T-helper 1 cell treated with Interleukin-12 subunit alpha and Interleukin-12 subunit beta and Interleukin-4 antibody, amounts not matched to agents 30 μg/mL and 1 μg/mL, for 36 hours (primary cell): ENCODE measurements around the gene OCEL1.

ENCODE experiments used
- H3K27ac Mint-ChIP-seq: one replicate; pipeline ENCODE4 v1.8.0; 2021; ENCODE audit warnings: mild to moderate bottlenecking, mixed read lengths
- H3K27me3 Mint-ChIP-seq: one replicate; pipeline ENCODE4 v1.8.0; 2021; ENCODE audit warnings: low read depth, mixed read lengths
- H3K36me3 Mint-ChIP-seq: one replicate; pipeline ENCODE4 v1.8.0; 2021; ENCODE audit warnings: low read depth, mixed read lengths
- H3K4me1 Mint-ChIP-seq: one replicate; pipeline ENCODE4 v1.8.0; 2021; ENCODE audit warnings: low read depth, mixed read lengths
- H3K4me3 Mint-ChIP-seq: one replicate; pipeline ENCODE4 v1.8.0; 2021; ENCODE audit warnings: mild to moderate bottlenecking, moderate library complexity, mixed read lengths
- H3K9me3 Mint-ChIP-seq: one replicate; pipeline ENCODE4 v1.8.0; 2021; ENCODE audit warnings: mixed read lengths

OCEL1 gene

GRCh38 chr19:17202249-17202648 is 23.8 kb upstream of the OCEL1 start:
- H3K27me3 Mint-ChIP-seq = no peaks in the 10 kb centered on the region
- no peak overlapping the region for H3K27ac Mint-ChIP-seq
- no peak overlapping the region for H3K4me3 Mint-ChIP-seq
- no peaks in the 10 kb centered on the region for H3K9me3 Mint-ChIP-seq
- H3K4me1 Mint-ChIP-seq = peaks cover 2% of the 10 kb centered on the region
- peaks cover 57% of the 10 kb centered on the region for H3K36me3 Mint-ChIP-seq

- Mint-ChIP-seq H3K27ac (no peak overlapping the region), H3K4me1 (peaks cover under 1% of the 10 kb centered on the region), H3K36me3 (peaks cover 53% of the 10 kb centered on the region), H3K27me3 (no peaks in the 10 kb centered on the region), H3K9me3 (no peaks in the 10 kb centered on the region), H3K4me3 (no peak overlapping the region)
These were observed 23.3 kb upstream of the OCEL1 start for GRCh38 chr19:17202713-17203112.

GRCh38 chr19:17205237-17206140 is 20.5 kb upstream of the OCEL1 start:
- no peaks in the 10 kb centered on the region for H3K9me3 Mint-ChIP-seq
- H3K27ac Mint-ChIP-seq = no peak overlapping the region
- peaks cover 9% of the 10 kb centered on the region for H3K4me1 Mint-ChIP-seq
- H3K36me3 Mint-ChIP-seq = peaks cover 46% of the 10 kb centered on the region
- no peak overlapping the region for H3K4me3 Mint-ChIP-seq
- H3K27me3 Mint-ChIP-seq = no peaks in the 10 kb centered on the region

GRCh38 chr19:17206736-17207581 is 19.1 kb upstream of the OCEL1 start:
- Mint-ChIP-seq H3K27me3 (no peaks in the 10 kb centered on the region), H3K4me3 (no peak overlapping the region), H3K9me3 (no peaks in the 10 kb centered on the region), H3K36me3 (peaks cover 36% of the 10 kb centered on the region), H3K27ac (no peak overlapping the region), H3K4me1 (peaks cover 9% of the 10 kb centered on the region)

- H3K4me3 Mint-ChIP-seq = no peak overlapping the region
- peaks cover 10% of the 10 kb centered on the region for H3K4me1 Mint-ChIP-seq
- H3K27ac Mint-ChIP-seq = peak overlapping the region; percentile 41
- peaks cover 21% of the 10 kb centered on the region for H3K36me3 Mint-ChIP-seq
- H3K9me3 Mint-ChIP-seq = no peaks in the 10 kb centered on the region
- no peaks in the 10 kb centered on the region for H3K27me3 Mint-ChIP-seq
These were observed 16.6 kb upstream of the OCEL1 start for GRCh38 chr19:17209126-17210036.

- Mint-ChIP-seq H3K4me3 (no peak overlapping the region), H3K9me3 (no peaks in the 10 kb centered on the region), H3K27me3 (no peaks in the 10 kb centered on the region), H3K4me1 (peaks cover 15% of the 10 kb centered on the region), H3K36me3 (peaks cover 21% of the 10 kb centered on the region), H3K27ac (no peak overlapping the region)
These were observed 15.7 kb upstream of the OCEL1 start for GRCh38 chr19:17210296-17210695.

- H3K27me3 Mint-ChIP-seq = no peaks in the 10 kb centered on the region
- H3K9me3 Mint-ChIP-seq = no peaks in the 10 kb centered on the region
- peaks cover 27% of the 10 kb centered on the region for H3K36me3 Mint-ChIP-seq
- no peak overlapping the region for H3K4me3 Mint-ChIP-seq
- peaks cover 18% of the 10 kb centered on the region for H3K4me1 Mint-ChIP-seq
- H3K27ac Mint-ChIP-seq = no peak overlapping the region
These were observed 14.2 kb upstream of the OCEL1 start for GRCh38 chr19:17211547-17212446.

- no peaks in the 10 kb centered on the region for H3K9me3 Mint-ChIP-seq
- no peak overlapping the region for H3K27ac Mint-ChIP-seq
- peaks cover 34% of the 10 kb centered on the region for H3K36me3 Mint-ChIP-seq
- no peaks in the 10 kb centered on the region for H3K27me3 Mint-ChIP-seq
- no peak overlapping the region for H3K4me3 Mint-ChIP-seq
- peaks cover 18% of the 10 kb centered on the region for H3K4me1 Mint-ChIP-seq
These were observed 12.7 kb upstream of the OCEL1 start for GRCh38 chr19:17213334-17213733.

GRCh38 chr19:17214508-17215126 is 11.4 kb upstream of the OCEL1 start:
- peaks cover 33% of the 10 kb centered on the region for H3K36me3 Mint-ChIP-seq
- no peaks in the 10 kb centered on the region for H3K9me3 Mint-ChIP-seq
- peaks cover 9% of the 10 kb centered on the region for H3K4me1 Mint-ChIP-seq
- peak overlapping the region; percentile 99 for H3K27ac Mint-ChIP-seq
- peak overlapping the region; percentile 86 for H3K4me3 Mint-ChIP-seq
- no peaks in the 10 kb centered on the region for H3K27me3 Mint-ChIP-seq

GRCh38 chr19:17215127-17215971 is 10.7 kb upstream of the OCEL1 start, which contains the start of gene USE1:
TSS of gene USE1 (plus strand) at chr19:17215357. CDS start at chr19:17215406, 49 bp downstream.
- H3K36me3 Mint-ChIP-seq = peaks cover 33% of the 10 kb centered on the region
- H3K4me1 Mint-ChIP-seq = peaks cover 9% of the 10 kb centered on the region
- H3K27me3 Mint-ChIP-seq = no peaks in the 10 kb centered on the region
- H3K9me3 Mint-ChIP-seq = no peaks in the 10 kb centered on the region
- H3K4me3 Mint-ChIP-seq = peak within 1 kb of the TSS; percentile 86
- H3K27ac Mint-ChIP-seq = peak within 1 kb of the TSS; percentile 99

GRCh38 chr19:17216058-17216670 is 9.9 kb upstream of the OCEL1 start:
- H3K4me3 Mint-ChIP-seq = peak overlapping the region; percentile 86

GRCh38 chr19:17219286-17219685 is 6.7 kb upstream of the OCEL1 start:
- no peak overlapping the region for H3K27ac Mint-ChIP-seq
- H3K4me1 Mint-ChIP-seq = peaks cover 9% of the 10 kb centered on the region
- H3K36me3 Mint-ChIP-seq = peaks cover 26% of the 10 kb centered on the region
- H3K9me3 Mint-ChIP-seq = no peaks in the 10 kb centered on the region
- no peaks in the 10 kb centered on the region for H3K27me3 Mint-ChIP-seq
- no peak overlapping the region for H3K4me3 Mint-ChIP-seq

More at GRCh38 chr19:17216058-17216670, 9.9 kb upstream of the OCEL1 start:
- Mint-ChIP-seq H3K27me3 (no peaks in the 10 kb centered on the region), H3K4me1 (peaks cover 9% of the 10 kb centered on the region), H3K9me3 (no peaks in the 10 kb centered on the region), H3K36me3 (peaks cover 30% of the 10 kb centered on the region), H3K27ac (peak overlapping the region; percentile 65)
